Astrocyte (in vitro differentiated cells and primary cell): ENCODE results near the gene SUSD4.

ENCODE experiments used
- EZH2 ChIP-seq: IDR thresholded peaks from 2 replicates; pipeline ENCODE4 v1.6.1; 2012; ENCODE audit warnings: mild to moderate bottlenecking, low read length, inconsistent platforms; ENCODE audit not compliant: insufficient read depth
- TF ChIP-seq, protein P1 (sequence below): IDR thresholded peaks from 2 replicates; pipeline ENCODE4 v1.5.1; 2011; ENCODE audit warnings: low read depth, mild to moderate bottlenecking, inconsistent platforms, low read length, moderate library complexity; ENCODE audit not compliant: insufficient read depth

DNA sequence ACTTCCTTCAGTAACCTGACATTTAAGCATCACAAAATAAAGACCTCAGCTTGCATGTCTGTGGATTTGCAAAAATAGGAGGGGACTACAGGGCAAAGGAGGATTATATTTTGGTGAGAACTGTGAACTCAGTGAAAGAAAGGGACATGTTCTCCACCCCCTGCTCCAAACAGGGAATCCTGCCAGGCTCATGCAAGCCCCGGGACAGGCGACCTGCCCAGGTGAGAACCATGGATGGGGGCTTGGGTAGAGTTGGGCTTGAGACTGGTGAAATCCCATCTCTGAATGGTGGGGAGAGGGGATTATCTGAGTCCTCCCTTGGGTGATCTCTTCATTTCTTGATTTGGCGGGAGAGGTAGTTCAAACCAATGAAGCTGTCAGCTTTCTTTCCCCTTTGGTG, 110.1 kb downstream of the SUSD4 start:
- no peak for TF ChIP-seq EZH2
- TF ChIP-seq, protein P1, sequence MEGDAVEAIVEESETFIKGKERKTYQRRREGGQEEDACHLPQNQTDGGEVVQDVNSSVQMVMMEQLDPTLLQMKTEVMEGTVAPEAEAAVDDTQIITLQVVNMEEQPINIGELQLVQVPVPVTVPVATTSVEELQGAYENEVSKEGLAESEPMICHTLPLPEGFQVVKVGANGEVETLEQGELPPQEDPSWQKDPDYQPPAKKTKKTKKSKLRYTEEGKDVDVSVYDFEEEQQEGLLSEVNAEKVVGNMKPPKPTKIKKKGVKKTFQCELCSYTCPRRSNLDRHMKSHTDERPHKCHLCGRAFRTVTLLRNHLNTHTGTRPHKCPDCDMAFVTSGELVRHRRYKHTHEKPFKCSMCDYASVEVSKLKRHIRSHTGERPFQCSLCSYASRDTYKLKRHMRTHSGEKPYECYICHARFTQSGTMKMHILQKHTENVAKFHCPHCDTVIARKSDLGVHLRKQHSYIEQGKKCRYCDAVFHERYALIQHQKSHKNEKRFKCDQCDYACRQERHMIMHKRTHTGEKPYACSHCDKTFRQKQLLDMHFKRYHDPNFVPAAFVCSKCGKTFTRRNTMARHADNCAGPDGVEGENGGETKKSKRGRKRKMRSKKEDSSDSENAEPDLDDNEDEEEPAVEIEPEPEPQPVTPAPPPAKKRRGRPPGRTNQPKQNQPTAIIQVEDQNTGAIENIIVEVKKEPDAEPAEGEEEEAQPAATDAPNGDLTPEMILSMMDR: no peak
